Tibial artery (tissue), 4 donors: ENCODE data around the gene TARBP1.
A peak's percentile ranks its signal among the peaks of the same experiment; 100 is the strongest.

Source experiments
- DNase-seq, 2 donors: peaks; one replicate each; pipeline ENCODE4 v3.0.0-alpha.2; 2019
- H3K27ac ChIP-seq, 2 donors: fragments of 200-600 bp; sonication (generic) in 1 of 2; 1 replicate in 1 of 2; 2 replicates in 1 of 2; pipeline ENCODE4 v1.5.1; 2018 to 2019; ENCODE audit warnings: mild to moderate bottlenecking in 1 of 2
- H3K27me3 ChIP-seq, 2 donors: fragments of 200-600 bp; sonication (generic) in 1 of 2; one replicate each; pipeline versions ENCODE4 v1.5.1 to v1.6.0; 2016 to 2019
- H3K36me3 ChIP-seq, 3 donors: fragments of 200-600 bp; sonication (generic) in 2 of 3; one replicate each; pipeline ENCODE4 v1.5.1; 2016 to 2019; ENCODE audit warnings: mild to moderate bottlenecking in 2 of 3
- H3K4me1 ChIP-seq, 4 donors: fragments of 200-600 bp; sonication (generic) in 2 of 4; 1 replicate in 3 of 4; 2 replicates in 1 of 4; pipeline ENCODE4 v1.5.1; 2016 to 2019
- H3K4me3 ChIP-seq, 2 donors: fragments of 200-600 bp; sonication (generic) in 1 of 2; 1 replicate in 1 of 2; 2 replicates in 1 of 2; pipeline ENCODE4 v1.5.1; 2018 to 2019; ENCODE audit warnings: mild to moderate bottlenecking in 2 of 2
- H3K9me3 ChIP-seq, 3 donors: fragments of 200-600 bp; sonication (generic) in 1 of 3; one replicate each; pipeline ENCODE4 v1.5.1; 2016 to 2019
- intact Hi-C: fragments of 100-400 bp; cut with DNase I; formaldehyde crosslinking; loops from one replicate; pipeline ENCODE4 v1.15.0; 2023; ENCODE audit warnings: low total_unique reads
- TF ChIP-seq, protein P1 (sequence below), 2 experiments: fragments of 200-600 bp in 1 of 2; fragments of 450-650 bp in 1 of 2; IDR thresholded peaks; one replicate each; pipeline ENCODE4 v1.5.1; 2017 to 2019; ENCODE audit warnings: antibody characterized with exemption in 2 of 2, mild to moderate bottlenecking in 1 of 2, moderate library complexity in 1 of 2

Gene TARBP1

DNA sequence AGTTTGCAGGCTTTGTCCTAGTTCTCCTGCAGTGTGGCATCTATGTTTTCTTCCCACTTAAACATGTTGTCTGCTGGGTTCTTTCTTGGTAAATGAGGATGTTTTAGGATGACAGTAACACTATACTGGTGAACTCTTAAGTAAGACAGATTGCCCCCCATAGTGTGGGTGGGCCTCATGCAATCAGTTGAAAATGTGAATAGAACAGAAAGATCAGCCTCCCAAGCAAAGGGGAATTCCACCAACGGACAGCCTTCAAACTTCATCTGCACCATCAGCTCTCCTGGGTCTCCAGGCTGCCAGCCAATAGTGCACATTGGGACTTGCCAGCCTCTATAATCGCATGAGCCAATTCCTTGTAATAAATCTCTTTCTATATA is 10.7 kb upstream of the TARBP1 start:
- no peak overlapping the region for H3K27ac ChIP-seq
- H3K4me1 ChIP-seq, result peaks cover 0 to 8% (median 5%) of the 10 kb centered on the region in 4 donors
- no peaks in the 10 kb centered on the region for H3K9me3 ChIP-seq
- no peak for DNase-seq
- no peaks in the 10 kb centered on the region for H3K27me3 ChIP-seq
- intact Hi-C loops, result loop anchor here (5.0 kb wide), 1 partner anchor 603 kb away; no protein-coding TSS in a partner anchor
- H3K36me3 ChIP-seq, result no peaks in the 10 kb centered on the region
- TF ChIP-seq, protein P1, sequence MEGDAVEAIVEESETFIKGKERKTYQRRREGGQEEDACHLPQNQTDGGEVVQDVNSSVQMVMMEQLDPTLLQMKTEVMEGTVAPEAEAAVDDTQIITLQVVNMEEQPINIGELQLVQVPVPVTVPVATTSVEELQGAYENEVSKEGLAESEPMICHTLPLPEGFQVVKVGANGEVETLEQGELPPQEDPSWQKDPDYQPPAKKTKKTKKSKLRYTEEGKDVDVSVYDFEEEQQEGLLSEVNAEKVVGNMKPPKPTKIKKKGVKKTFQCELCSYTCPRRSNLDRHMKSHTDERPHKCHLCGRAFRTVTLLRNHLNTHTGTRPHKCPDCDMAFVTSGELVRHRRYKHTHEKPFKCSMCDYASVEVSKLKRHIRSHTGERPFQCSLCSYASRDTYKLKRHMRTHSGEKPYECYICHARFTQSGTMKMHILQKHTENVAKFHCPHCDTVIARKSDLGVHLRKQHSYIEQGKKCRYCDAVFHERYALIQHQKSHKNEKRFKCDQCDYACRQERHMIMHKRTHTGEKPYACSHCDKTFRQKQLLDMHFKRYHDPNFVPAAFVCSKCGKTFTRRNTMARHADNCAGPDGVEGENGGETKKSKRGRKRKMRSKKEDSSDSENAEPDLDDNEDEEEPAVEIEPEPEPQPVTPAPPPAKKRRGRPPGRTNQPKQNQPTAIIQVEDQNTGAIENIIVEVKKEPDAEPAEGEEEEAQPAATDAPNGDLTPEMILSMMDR (IDR thresholded peaks at IDR 0.05), result no peak
- H3K4me3 ChIP-seq, result no peak overlapping the region

DNA sequence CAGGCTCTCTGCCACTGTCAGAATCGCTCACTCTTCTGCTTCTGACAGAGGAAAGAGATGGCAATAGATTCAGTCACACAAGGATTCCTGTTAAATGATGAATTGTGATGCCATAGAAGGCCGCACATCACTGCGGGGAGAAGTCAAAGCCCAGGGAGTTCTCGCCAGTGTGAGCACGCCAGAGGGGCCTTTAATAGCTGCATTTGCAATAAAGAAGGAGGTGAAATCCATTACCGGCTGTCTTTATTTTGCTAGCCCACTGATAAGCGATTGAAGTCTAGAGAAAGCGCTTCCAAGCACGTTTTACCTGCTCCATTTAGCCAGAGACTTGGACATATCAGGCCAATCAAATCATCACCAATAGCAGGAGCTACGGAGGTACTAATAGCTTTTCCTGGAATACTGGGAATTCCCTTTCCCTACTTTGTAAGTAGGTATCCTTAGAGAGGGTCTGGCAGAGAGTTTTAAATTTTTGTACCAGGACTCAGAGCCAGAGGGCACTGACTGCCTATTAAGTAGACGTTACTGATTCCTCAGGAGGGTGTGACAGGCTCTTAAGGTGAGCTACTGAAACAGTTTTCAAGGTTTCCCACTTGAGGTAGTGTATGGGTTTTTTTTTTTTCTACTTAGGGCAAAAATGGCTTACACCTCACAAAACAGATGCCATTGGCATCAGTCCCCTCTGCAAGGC is 10.2 kb upstream of the TARBP1 start:
- H3K4me1 ChIP-seq, result peaks cover 0 to 8% (median 5%) of the 10 kb centered on the region in 4 donors
- H3K9me3 ChIP-seq, result no peaks in the 10 kb centered on the region
- no peaks in the 10 kb centered on the region for H3K27me3 ChIP-seq
- intact Hi-C loops, result loop anchor here (5.0 kb wide), 1 partner anchor 603 kb away; no protein-coding TSS in a partner anchor
- no peak overlapping the region for H3K4me3 ChIP-seq
- no peak for DNase-seq
- no peaks in the 10 kb centered on the region for H3K36me3 ChIP-seq
- H3K27ac ChIP-seq, result no peak overlapping the region
- TF ChIP-seq, protein P1 (IDR thresholded peaks at IDR 0.05), result no peak

DNA sequence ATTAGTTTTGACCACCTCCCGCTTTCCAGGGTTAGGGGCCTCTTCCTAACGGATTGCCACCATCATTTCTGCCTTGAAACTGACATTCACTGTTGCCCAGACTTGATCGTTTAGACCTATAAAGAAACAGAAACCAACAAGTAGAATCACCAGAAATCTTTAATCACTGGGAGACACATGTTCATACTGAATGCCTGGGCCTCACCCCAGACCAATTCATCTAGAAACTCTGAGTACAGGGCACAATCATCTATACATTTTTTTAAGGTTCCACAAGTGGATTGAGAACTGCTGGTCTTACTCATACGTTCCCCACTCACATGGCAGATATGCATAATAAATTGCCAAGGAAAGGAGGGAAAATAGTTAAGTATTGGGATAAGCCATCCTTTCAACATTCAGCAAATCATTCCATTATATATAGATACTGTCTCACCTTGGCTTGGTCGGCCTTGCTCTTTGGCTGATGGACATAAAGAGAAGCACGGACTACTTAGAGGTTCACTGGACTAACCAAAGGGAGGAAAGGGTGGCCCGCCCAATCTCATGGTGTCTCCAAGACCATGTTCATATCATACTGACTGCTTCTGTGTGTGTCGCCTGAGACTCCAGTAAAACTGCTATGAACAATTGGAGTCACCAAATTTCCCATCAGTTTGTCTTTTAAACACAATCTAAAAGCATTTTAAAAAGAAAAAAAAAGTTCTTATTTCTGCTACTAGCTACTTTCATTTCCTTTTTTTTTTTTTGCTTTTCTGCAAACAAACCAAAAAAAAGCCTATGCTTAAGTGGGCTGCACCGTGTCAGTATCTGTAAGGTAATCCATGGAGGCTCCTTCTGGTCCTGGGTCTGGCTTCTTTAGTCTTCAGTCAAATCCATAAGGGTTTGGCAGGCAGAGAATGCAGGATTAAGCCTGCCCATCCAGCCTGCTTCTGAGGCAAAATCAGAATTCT is 9.4 kb upstream of the TARBP1 start:
- no peak overlapping the region for H3K27ac ChIP-seq
- intact Hi-C loops, result loop anchor here (5.0 kb wide), 1 partner anchor 604 kb away; no protein-coding TSS in a partner anchor

DNA sequence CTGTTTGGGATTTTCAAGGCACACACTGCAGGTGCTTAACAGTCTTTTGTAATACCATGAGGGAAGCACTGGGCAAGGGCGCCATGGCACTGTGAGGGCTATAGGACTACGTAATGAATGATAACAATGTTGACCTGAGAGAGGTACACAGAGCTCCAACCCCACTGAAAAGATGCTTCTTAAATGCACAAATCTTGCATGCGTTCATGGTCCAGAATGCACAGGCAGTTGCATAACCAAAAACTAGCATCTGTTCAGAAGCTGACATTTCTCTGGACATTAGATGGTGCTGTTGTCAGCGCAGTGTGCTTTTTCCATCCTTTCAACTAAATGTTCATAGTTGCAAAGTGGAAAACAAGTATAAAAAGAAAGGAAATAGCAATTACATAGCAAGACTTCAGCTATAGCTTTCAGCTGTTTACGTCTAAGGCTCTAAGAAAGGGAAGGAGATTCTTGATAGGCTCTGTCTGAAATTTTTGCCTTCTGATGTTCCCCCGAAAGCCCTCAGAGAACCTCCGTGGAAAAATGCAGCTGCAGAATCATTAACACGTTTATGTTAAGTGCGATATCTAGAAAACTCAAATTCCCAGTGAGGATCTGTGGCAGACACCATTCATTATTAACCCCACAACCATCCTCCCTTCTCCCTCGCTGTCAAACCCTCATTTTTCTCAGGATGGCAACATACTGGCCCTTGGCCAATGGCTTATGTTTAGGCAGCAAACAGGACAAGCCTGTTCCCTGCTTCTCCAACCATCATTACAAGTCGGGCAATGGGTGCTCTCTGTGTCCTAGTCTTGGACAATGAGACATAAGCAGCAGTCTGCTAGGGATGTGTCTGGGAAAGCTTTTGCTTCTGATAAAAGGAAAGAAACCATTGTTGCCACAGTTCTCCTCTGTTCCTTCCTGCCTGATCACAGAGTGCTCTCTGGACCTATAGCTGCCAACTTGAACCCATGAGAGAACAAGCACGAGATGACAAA is 8.2 kb upstream of the TARBP1 start:
- intact Hi-C loops, result loop anchor here (5.0 kb wide), 1 partner anchor 605 kb away; no protein-coding TSS in a partner anchor
- DNase-seq, result no peak
- no peak overlapping the region for H3K27ac ChIP-seq
- peaks cover 0 to 2% of the 10 kb centered on the region in 2 donors for H3K27me3 ChIP-seq
- no peak overlapping the region for H3K4me3 ChIP-seq
- H3K9me3 ChIP-seq, result no peaks in the 10 kb centered on the region
- TF ChIP-seq, protein P1 (IDR thresholded peaks at IDR 0.05), result peak; percentile 66 to 70
- no peaks in the 10 kb centered on the region for H3K36me3 ChIP-seq
- H3K4me1 ChIP-seq, result peaks cover 0 to 8% (median 5%) of the 10 kb centered on the region in 4 donors

More for the DNA sequence above, 9.4 kb upstream of the TARBP1 start:
- peaks cover 0 to 8% (median 5%) of the 10 kb centered on the region in 4 donors for H3K4me1 ChIP-seq
- no peak overlapping the region for H3K4me3 ChIP-seq
- TF ChIP-seq, protein P1 (IDR thresholded peaks at IDR 0.05), result no peak
- H3K9me3 ChIP-seq, result no peaks in the 10 kb centered on the region
- no peaks in the 10 kb centered on the region for H3K36me3 ChIP-seq
- peaks cover 0 to 2% of the 10 kb centered on the region in 2 donors for H3K27me3 ChIP-seq
- DNase-seq, result no peak
